GM10266 (cell line): ENCODE data around the gene EMX1.

Experiments used
- DNase-seq: peaks from one replicate; pipeline ENCODE4 v3.0.0; 2012; ENCODE audit errors: extremely low spot score
- TF ChIP-seq, protein P1 (sequence below): IDR thresholded peaks from 2 replicates; pipeline ENCODE4 v1.5.1; 2012; ENCODE audit warnings: mild to moderate bottlenecking, low read depth; ENCODE audit not compliant: control insufficient read depth, insufficient read depth; ENCODE audit errors: missing control alignments

The EMX1 gene

DNA sequence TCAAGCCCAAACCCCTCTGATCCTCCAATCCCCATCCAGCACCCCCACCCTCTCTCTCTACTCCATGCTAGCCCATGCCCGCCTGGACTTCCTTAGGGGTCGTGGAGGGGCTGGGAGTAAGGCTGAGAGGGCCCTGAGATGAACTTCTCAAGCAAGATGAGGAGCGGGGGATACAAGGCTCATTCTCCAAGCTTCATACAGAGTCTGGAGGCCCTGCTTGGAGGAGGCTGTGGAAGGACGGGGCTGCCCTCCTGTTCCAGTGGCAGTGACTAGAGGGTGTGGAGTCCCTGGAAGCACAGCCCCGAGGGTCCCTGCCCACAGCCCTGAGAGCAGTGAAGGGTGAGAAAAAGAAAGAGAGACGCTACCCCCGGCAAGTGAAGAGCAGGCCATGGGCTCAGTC is 45.6 kb downstream of the EMX1 start:
- DNase-seq, result no peak
- TF ChIP-seq, protein P1, sequence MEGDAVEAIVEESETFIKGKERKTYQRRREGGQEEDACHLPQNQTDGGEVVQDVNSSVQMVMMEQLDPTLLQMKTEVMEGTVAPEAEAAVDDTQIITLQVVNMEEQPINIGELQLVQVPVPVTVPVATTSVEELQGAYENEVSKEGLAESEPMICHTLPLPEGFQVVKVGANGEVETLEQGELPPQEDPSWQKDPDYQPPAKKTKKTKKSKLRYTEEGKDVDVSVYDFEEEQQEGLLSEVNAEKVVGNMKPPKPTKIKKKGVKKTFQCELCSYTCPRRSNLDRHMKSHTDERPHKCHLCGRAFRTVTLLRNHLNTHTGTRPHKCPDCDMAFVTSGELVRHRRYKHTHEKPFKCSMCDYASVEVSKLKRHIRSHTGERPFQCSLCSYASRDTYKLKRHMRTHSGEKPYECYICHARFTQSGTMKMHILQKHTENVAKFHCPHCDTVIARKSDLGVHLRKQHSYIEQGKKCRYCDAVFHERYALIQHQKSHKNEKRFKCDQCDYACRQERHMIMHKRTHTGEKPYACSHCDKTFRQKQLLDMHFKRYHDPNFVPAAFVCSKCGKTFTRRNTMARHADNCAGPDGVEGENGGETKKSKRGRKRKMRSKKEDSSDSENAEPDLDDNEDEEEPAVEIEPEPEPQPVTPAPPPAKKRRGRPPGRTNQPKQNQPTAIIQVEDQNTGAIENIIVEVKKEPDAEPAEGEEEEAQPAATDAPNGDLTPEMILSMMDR, result no peak

DNA sequence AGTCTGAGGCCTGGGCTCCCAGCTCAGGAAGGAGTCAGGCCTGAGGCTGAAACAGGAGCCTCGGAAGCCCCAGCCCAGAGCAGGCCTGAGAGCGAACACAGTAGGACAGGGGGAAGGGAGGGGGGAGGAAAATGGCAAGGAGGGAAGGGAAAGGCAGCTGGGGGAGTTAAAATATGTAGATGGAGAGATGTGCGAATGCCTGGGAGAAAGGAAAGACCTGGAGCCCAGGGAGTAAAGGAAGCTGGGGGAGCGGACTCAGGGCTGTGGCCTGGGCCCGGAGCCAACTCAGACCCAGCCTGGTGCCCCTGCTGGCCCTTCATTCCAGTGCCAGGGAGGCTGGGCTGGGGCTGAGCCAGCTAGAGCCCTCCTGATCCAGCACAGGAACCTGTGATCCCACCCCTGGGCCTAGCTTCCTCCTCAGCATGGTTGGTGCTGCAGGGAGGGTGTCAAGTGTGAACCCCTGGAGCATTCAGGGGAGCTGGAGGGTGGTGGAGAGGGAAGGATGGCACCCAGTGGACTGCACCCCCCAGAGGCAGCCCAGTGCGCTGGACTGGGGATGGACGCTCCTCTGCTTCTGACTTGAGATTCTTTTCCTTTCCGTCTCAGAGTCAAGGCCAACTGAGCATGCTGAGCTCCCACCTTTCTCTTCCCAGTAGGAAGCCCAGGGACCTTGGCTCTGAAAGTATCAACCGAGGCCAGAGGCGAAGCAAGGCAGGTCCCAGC is 46.3 kb downstream of the EMX1 start:
- TF ChIP-seq, protein P1, result no peak
- DNase-seq, result no peak

DNA sequence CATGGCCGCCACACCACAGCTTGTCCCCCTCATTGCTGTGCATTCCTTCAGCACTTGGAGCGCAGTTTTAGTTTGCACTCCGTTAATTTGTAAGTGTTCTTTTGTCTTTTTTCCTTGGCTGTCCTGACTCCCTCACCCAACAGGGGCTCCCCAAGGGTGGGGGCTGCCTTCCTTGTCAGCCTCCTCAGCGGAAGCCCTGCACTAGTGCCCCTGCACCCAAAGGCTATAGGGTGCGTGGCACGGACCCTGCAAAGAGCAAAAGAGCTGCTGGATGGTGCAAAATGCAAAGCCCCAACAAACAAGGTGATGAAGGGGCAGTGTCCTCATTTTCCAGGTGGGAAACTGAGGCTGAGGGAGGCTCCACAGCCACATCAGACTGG is 46.8 kb downstream of the EMX1 start:
- no peak for DNase-seq
- TF ChIP-seq, protein P1, result no peak

DNA sequence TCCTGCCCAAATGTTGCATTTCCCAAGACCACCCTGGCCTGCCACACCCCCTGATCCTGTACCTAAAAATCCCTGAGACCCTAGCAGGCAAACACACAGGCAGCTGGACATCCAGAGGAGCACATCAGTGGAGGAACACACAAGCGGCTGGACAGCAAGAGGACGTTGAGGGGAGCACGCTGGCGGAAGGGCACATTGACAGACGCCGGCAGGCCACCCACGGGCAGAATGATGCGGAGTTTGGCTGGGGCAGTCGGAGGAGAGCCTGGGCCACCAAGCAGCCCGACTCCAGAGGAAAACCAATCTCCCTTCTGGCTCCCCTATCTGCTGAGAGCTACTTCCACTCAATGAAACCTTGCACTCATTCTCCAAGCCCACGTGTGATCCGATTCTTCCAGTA is 47.7 kb downstream of the EMX1 start:
- TF ChIP-seq, protein P1, result no peak
- DNase-seq, result no peak

DNA sequence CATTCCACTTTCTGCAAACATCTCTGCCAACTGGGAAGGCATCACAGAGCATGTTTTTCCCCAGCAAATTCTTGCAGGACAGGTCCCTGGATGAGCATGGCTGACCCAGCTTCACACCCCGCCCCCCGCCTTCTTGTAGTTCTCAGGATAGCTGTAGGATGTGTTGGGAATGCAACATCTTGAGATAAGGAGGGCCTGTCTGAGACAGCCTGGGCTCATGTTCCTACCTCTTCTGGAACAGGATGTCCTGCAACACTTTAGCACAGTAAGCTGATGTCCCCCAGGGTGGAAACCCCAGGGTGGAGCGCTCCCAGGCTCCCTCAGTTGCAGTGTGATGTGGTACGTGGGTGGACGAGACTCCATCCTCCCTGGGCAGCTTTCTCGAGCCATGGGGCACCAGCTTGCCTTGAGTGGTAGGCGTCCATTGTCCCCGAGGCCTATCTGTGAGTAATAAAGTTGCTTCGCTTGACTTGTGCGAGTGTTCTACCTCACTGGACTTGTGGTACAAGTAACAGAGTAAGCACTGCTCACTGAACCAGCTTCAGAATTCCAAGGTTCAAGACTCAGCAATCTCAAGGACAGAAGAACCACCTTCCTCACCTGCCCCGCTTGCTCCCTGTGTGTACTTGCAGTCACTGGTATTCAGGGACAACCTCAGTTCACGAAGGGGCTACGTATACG is 48.6 kb downstream of the EMX1 start:
- DNase-seq, result no peak

DNA sequence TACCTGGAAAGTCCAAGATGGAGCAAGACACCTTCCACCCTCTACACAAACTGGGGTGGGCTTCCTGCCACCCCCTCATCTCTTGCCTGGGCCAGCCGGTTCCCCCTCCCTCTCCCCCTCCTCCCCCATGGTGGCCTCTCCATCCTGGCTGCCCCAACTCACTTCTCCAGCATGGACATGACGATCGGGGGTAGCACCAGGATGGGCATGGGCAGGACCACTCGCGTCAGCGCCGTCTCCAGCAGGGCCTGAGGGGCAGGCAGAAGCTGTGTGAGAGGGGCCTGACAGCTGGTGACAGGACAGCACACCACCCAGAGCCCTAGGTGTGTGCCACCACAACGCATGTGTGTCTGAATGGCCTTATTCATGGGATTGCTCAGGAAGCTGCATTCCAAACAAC is 51.0 kb downstream of the EMX1 start:
- TF ChIP-seq, protein P1, result no peak
- no peak for DNase-seq

More for the DNA sequence above, 48.6 kb downstream of the EMX1 start:
- TF ChIP-seq, protein P1, result no peak

DNA sequence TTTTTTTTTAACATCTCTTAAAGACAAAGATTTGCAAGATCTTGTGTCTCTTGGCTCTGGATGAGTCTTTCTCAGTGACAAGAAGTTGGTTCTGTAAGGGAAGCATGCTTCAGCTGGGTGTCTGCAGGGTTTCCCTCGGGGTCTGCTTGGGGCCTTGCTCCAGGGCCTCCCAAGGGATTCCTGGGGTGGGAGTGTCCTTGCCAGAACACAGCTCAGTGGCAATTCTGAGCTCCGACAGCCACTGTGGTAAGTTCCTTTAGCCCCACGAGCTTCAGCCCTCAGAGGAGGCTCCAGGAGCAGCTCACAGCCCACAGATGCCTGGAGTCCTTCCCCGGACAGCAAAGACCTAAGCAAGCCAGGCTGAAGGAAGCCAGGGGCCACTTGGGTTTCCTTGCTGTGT is 52.4 kb downstream of the EMX1 start:
- DNase-seq, result no peak
- TF ChIP-seq, protein P1, result no peak
